Hepatocyte (in vitro differentiated cells): Measurements from ENCODE around the gene MUC2.

Experiments
- CTCF ChIP-seq: fragments of 200-600 bp; sonication (generic); IDR thresholded peaks from 2 replicates; pipeline ENCODE4 v1.5.1; 2016; ENCODE audit warnings: antibody characterized with exemption, mild to moderate bottlenecking; ENCODE audit not compliant: poor library complexity
- EZH2 ChIP-seq: fragments of 200-600 bp; sonication (generic); IDR thresholded peaks from 2 replicates; pipeline ENCODE4 v1.6.1; 2016; ENCODE audit warnings: antibody characterized with exemption, mild to moderate bottlenecking, borderline replicate concordance

- no peak for TF ChIP-seq CTCF
- no peak for TF ChIP-seq EZH2
Measured at GRCh38 chr11:1067812-1068496, 6.7 kb upstream of the MUC2 start.
